ENCODE results near the gene C4orf17. TPM values are rescaled to one million over a fixed set of nuclear protein-coding genes. Genes with fewer than 3 reads are reported as not detected.

The C4orf17 gene
- total RNA-seq, 1 donor from 2014 or later: not detected

- no peaks in the 10 kb centered on the region for H3K27me3 ChIP-seq (ENCODE audit: control insufficient read depth, insufficient read depth, low read length)
- H3K4me3 ChIP-seq (ENCODE audit: low read depth, low read length): no peak overlapping the region
- no peaks in the 10 kb centered on the region for H3K36me3 ChIP-seq (ENCODE audit: control insufficient read depth, insufficient read depth, low read length)
- no peak for TF ChIP-seq CTCF (IDR thresholded peaks at IDR 0.05; ENCODE audit: insufficient read depth, low read length, poor library complexity, severe bottlenecking)
- no peak for DNase-seq (ENCODE audit: low read depth)
Measured at GRCh38 chr4:99585516-99585915, 74.7 kb downstream of the C4orf17 start.

- no peak overlapping the region for H3K4me3 ChIP-seq (ENCODE audit: low read depth, low read length)
- H3K27me3 ChIP-seq (ENCODE audit: control insufficient read depth, insufficient read depth, low read length): no peaks in the 10 kb centered on the region
- no peak for TF ChIP-seq CTCF (IDR thresholded peaks at IDR 0.05; ENCODE audit: insufficient read depth, low read length, poor library complexity, severe bottlenecking)
- no peaks in the 10 kb centered on the region for H3K36me3 ChIP-seq (ENCODE audit: control insufficient read depth, insufficient read depth, low read length)
- DNase-seq (ENCODE audit: low read depth): no peak
Measured at GRCh38 chr4:99586322-99586721, 75.5 kb downstream of the C4orf17 start.

GRCh38 chr4:99586797-99587196 lies 76.0 kb downstream of the C4orf17 start:
- no peaks in the 10 kb centered on the region for H3K27me3 ChIP-seq (ENCODE audit: control insufficient read depth, insufficient read depth, low read length)
- no peak for TF ChIP-seq CTCF (IDR thresholded peaks at IDR 0.05; ENCODE audit: insufficient read depth, low read length, poor library complexity, severe bottlenecking)
- H3K4me3 ChIP-seq (ENCODE audit: low read depth, low read length): no peak overlapping the region
- H3K36me3 ChIP-seq (ENCODE audit: control insufficient read depth, insufficient read depth, low read length): no peaks in the 10 kb centered on the region
- no peak for DNase-seq (ENCODE audit: low read depth)

- H3K4me3 ChIP-seq (ENCODE audit: low read depth, low read length): no peak overlapping the region
Measured at GRCh38 chr4:99587309-99587708, 76.5 kb downstream of the C4orf17 start.

GRCh38 chr4:99587803-99588202 lies 77.0 kb downstream of the C4orf17 start:
- no peak for TF ChIP-seq CTCF (IDR thresholded peaks at IDR 0.05; ENCODE audit: insufficient read depth, low read length, poor library complexity, severe bottlenecking)
- H3K36me3 ChIP-seq (ENCODE audit: control insufficient read depth, insufficient read depth, low read length): no peaks in the 10 kb centered on the region
- H3K4me3 ChIP-seq (ENCODE audit: low read depth, low read length): no peak overlapping the region
- no peaks in the 10 kb centered on the region for H3K27me3 ChIP-seq (ENCODE audit: control insufficient read depth, insufficient read depth, low read length)
- DNase-seq (ENCODE audit: low read depth): no peak

More at GRCh38 chr4:99587309-99587708, 76.5 kb downstream of the C4orf17 start:
- Histone ChIP-seq H3K36me3 (ENCODE audit: control insufficient read depth, insufficient read depth, low read length) (no peaks in the 10 kb centered on the region), H3K27me3 (ENCODE audit: control insufficient read depth, insufficient read depth, low read length) (no peaks in the 10 kb centered on the region)
- no peak for DNase-seq (ENCODE audit: low read depth)
- no peak for TF ChIP-seq CTCF (IDR thresholded peaks at IDR 0.05; ENCODE audit: insufficient read depth, low read length, poor library complexity, severe bottlenecking)

GRCh38 chr4:99591757-99592156 lies 80.9 kb downstream of the C4orf17 start:
- Histone ChIP-seq H3K36me3 (ENCODE audit: control insufficient read depth, insufficient read depth, low read length) (no peaks in the 10 kb centered on the region), H3K27me3 (ENCODE audit: control insufficient read depth, insufficient read depth, low read length) (no peaks in the 10 kb centered on the region), H3K4me3 (ENCODE audit: low read depth, low read length) (no peak overlapping the region)
- TF ChIP-seq CTCF (IDR thresholded peaks at IDR 0.05; ENCODE audit: insufficient read depth, low read length, poor library complexity, severe bottlenecking): no peak
- no peak for DNase-seq (ENCODE audit: low read depth)

Data from kidney epithelial cell (primary cell).